ENCODE data around the gene EPHX1.
A peak's percentile ranks its signal among the peaks of the same experiment; 100 is the strongest.

Gene EPHX1

DNA sequence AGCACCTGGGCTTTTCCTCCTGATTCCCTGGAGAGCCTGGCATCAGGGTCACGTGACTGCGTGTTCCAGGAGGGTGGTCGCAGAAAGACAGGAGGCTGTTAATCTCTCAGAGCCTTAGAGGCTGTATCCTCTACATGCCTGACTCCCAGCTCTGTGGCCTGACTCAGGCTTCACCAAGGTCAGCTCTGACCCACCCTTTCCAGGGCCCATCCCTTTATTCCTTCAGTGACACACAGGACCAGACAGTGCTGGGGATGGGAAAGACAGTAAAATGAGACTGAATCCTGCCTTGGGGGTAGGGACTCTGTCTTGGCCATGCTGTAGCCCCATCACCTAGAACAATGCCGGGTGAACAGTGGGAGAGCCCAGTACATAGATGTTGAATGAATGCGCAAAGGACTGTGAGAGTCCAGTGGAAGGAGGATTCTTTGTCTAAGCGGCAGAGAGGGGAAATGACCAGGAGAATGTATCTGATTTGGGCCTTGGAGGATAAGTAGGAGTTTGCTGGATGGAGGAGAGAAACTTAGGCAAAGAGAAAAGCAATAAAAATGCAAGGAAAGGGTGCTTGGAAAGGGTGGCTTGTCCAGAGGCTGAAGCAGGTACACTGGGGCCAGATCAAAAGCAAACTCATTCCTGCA lies 33.0 kb downstream of the EPHX1 start:
- no peak for DNase-seq (ENCODE audit: low spot score)

DNA sequence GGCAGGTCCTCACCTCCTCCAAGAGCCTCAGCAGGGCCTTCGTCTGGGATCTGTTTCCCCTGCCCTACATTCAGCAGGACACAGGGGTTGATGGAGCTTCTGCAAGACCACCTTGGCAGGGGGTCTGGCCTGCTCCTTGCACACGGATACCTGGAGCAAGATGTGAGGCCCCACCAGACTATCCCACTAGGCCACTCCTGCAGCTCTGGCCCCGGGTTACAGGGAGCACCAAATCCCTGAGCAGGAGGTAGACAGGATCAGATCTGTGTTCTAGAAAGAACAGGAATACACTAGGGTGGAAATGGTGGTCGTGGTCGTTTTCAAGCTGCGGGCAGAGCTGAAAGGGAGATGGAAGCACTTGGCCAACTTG lies 33.5 kb downstream of the EPHX1 start:
- no peak for DNase-seq (ENCODE audit: low spot score)

DNA sequence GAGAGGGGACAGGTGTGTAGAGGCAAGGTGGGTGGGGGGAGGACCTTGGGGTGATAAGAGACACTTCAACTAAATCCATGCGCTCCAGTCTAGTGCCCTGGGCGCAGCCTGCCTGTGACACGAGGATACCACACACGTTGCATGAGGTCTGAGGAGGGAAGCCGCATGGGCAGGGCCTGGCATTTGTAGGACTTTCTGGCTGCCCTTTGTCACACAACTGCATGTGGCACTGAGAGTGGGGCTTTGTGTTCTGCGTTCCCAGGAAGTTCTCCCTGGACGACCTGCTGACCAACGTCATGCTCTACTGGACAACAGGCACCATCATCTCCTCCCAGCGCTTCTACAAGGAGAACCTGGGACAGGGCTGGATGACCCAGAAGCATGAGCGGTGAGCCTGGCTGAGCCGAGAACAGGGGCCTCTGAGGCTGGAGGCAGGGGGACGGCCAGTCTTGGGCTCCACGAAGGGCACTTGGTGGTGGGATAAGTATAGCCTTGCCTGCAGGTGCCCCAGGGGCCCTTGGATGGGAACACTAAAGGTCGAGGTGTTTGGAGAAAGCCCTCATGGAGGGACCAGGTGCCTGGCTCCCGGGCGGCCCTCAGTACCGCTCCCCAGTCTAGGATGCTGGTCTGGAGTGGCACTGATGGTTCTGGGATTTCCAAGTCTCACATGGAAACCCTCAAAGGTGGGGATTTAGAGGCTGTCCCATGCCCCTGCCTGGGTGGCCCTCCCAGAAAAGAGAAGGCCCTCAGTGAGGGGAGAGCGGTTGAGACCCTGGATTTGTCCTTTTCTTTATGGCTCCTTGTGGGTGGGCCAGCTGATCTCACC lies 34.5 kb downstream of the EPHX1 start:
- DNase-seq (ENCODE audit: low spot score): no peak

DNA sequence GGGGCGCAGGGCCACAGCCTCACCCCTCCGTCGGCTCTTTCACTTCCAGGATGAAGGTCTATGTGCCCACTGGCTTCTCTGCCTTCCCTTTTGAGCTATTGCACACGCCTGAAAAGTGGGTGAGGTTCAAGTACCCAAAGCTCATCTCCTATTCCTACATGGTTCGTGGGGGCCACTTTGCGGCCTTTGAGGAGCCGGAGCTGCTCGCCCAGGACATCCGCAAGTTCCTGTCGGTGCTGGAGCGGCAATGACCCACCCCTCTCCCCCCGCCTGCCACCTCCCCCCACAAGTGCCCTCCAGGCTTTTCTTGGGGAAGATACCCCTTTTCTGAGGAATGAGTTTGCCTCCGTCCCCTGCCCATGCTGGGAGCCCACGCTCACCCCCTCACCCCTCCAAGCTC lies 35.2 kb downstream of the EPHX1 start:
- no peak for DNase-seq (ENCODE audit: low spot score)

DNA sequence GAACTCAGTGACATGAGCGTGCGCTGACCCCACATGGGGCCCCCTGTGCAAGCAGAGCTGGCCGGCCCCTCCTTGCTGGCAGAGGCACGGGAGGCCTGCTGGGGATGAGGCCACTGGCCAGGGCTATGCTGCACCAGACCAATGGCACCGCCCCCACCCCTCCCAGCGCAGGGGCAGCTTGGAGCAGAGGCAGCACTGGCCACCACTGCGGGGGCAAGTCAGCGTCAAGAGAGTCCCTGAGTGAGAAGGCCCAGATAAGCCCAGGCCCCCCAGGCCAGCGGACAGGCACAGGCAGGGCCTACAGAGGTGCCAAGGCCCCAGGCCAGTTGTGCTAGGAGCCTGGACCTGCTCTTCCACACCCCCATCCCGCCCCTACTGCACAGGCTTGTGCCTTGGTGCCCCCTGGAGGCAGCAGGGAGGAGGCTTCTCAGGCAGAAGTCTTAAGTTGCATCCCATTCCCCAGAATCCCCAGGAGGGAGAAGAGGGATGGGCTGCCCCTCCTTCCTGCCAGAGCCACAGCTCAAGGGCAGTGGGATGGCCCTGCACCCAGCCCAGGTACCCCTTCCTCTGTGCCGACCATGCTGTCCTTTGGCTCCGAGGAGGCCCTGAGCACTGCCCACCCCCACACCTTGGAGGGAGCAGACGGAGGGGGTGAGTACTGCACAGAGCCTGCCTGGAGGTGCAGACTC lies 35.8 kb downstream of the EPHX1 start:
- DNase-seq (ENCODE audit: low spot score): no peak

GRCh38 chr1:225846331-225847310 lies 36.7 kb downstream of the EPHX1 start:
- no peak for DNase-seq (ENCODE audit: low spot score)

DNA sequence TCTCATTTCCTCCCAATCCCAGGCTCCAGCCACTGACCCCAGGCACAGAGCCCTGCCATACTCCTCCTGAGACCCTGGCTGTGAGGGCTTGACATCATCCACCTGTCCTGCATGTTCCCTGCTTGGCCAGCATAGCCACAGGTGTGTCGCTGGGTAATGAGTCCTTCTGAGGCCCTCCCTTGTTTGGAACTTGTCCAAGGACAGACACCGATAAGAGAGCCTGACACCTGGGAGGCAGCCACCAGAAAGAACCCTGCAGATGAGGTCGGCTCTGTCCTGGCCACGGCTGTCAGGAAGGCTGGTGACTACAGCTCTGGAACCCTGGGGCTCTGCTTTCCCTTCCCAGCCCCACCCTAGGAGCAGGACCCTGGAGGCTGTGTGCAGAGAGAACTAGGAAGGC lies 37.7 kb downstream of the EPHX1 start:
- DNase-seq (ENCODE audit: low spot score): no peak

DNA sequence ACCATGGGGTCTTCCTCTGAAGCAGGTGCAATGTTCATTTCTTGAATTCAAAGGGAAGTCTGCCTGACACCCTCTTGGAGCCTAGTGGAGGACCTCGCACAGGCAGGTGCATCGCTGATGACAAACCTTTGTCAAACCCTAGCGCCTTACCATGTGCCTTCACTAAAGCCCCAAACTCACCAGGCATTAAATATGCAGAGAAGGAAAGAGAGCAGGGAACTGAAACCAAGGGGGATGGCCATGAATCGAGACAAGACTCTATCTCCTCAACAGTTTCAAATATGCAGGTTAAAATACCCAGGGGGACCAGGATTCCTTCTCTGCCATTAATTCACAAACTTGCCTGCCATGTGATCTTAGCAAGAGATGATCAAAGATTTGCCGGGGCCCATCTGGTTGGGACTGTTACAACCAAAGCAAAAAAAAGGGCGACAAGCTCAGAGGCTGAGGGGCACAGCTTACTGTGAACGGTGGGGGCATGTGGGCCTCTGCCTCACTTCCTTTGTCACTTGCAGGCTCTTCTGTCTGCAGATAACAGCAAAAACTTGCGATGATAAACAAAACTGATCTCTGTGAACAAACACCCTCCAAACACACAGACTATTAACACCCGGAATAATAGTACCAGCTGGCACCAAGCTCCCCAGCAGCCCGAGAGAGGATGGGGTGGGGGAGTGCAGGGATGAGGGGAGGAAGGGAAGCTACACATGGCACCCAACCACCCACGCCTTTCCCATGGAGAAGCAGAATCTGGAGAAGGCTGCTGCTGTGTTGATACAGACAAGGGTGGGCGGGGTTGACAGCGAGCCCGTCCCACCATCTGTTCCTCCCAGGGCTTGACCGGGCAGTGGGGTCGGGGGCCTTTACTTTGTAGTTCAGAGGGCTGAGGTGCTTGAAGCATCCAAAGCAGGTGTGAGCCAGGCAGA lies 38.4 kb downstream of the EPHX1 start:
- DNase-seq (ENCODE audit: low spot score): peak; percentile 25

GRCh38 chr1:225849925-225850324 lies 40.0 kb downstream of the EPHX1 start:
- peak; percentile 40 for DNase-seq (ENCODE audit: low spot score)

DNA sequence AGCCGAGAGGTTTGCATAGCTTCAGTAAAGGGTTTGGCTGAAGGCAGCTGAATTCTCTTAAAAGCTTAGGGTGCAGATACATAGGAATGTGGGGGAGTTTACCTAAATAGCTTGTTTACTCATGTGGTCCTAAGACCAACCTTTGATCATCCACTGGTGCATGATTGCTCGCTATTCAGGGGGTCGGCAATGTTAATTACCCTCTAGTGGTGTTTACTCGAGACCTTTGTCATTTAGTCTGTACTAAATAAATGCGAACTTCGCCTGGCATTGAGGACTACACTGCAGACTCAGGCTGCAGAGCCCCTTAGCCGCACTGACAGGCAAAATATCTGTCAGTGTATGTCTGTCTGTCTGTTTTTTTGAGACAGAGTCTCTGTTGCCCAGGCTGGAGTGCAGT lies 40.4 kb downstream of the EPHX1 start:
- DNase-seq (ENCODE audit: low spot score): no peak

GRCh38 chr1:225851805-225852204 lies 41.9 kb downstream of the EPHX1 start:
- DNase-seq (ENCODE audit: low spot score): no peak

DNA sequence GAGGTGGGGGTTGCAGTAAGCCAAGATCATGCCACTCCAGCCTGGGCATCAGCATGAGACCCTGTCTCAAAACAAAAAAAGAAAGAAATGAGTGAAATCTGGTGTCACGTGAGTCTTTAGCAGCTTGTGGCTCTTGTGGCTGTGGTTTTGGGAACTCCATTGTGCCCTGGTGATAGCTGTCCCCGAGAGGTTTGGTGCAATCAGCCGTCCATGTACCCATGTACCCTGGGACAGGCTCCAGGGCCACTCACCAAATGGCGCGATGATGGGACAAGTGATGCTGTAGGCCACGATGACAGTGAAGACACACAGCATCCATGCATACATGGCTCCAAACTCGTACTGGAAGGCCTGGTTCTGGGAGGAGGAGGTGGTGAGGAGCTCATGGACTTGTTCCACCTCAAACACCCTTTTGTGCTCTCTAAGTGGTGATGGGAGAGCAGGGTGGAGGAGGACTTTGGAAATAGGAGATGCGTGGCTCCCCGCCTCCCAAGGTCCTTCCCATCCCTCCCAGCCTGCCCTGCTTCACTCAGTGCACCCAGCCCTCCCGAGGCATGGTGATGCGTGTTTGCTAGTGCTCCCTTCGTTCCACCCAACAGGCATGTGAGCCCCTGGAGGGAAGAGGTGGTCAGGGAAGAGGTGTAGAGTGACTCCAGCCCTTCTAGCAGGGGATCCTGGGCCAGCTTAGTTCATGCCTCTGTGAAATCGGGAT lies 42.6 kb downstream of the EPHX1 start:
- DNase-seq (ENCODE audit: low spot score): no peak

DNA sequence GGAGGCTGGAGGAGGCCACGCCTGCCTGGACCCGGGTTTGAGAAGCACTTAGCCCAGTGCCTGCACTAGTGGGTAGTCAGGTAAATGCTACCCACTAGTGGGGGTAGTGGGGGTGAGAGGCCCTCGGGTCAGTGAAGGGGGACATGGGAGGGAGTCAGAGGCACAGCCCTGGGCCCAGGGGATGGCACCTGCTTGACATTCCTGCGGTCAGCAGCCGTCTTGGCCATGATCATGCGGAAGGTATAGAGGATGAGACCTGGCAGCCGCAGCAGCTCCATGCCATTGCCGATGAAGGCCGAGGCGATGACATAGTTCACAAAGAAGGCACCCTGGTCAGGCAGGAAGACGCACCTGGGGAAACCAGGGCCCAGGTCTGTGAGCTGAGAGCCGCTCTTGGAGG lies 43.5 kb downstream of the EPHX1 start:
- DNase-seq (ENCODE audit: low spot score): no peak

- no peak for DNase-seq (ENCODE audit: low spot score)
These were observed 45.8 kb downstream of the EPHX1 start for GRCh38 chr1:225855503-225856300.

GRCh38 chr1:225857256-225857655 lies 47.3 kb downstream of the EPHX1 start:
- no peak for DNase-seq (ENCODE audit: low spot score)

- DNase-seq (ENCODE audit: low spot score): no peak
These were observed 49.2 kb downstream of the EPHX1 start for GRCh38 chr1:225859151-225859550.

DNA sequence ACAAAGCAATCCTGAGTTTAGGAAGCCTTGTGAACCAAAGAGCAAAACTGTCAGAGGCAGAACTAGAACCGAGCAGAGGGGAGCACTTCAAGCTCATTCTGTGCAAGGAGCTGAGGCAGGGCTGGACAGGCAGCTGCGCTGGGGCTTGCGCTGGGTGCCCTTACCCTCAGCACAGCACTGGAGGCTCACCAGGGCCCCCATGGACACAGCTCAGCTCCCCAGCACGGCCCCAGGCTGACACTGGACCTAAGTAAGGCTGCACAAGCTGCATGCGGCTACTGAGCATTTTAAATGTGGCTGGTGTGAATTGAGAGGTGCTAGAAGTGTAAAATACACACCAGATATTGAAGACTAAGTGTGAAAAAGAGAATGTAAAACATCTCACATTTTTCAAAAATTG lies 50.2 kb downstream of the EPHX1 start:
- DNase-seq (ENCODE audit: low spot score): no peak

DNA sequence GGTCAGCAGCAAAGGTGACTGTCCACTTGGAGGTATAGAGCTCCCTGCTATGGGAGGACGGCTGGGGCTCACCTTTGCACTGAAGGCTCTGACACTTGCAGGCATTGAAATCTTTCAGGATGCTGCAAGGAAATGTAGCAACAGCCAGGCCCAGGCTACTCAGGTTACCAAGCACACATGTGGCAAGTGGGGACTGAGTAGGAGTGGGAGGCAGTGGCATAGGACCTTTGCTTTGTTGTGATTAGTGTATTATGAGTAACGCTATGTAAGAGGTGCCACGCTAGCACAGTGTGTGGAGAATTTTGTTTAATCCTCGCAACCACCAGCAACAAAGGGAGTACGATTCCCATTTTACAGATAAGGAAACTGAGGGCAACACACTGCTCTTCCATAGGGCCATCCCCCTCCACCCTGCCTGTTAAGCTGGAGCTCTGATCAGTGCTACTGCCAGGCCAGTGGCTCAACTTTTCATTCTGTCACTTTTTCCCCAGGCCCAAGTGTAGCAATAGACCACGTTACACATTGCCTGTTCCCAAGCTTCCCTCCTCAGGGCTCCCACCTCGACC lies 51.0 kb downstream of the EPHX1 start:
- DNase-seq (ENCODE audit: low spot score): no peak

Data from CD4-positive, alpha-beta T cell treated with Interleukin-2 at 100 ng/mL for 4 hours (primary cell).